Measurements from ENCODE around the gene ABCC3.

DNA sequence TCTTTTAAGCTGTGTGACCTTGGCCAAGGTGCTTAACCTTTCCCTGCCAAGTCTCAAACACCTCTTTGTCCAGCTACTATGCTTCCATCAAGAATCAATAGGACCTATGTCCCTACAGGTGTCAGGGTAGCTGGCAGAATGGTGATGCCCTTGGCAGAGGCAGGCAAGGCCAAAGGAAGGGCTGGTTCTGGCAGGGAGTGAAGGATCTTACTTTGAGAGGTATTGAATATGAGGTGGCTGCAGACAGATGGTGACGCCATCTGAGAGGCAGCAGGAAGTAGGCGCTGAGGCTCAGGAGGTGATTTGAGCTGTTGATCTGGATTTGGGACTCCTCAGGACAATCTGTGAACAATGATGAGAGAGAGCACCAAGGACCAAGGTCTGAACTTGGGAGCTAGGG lies 12.5 kb downstream of the ABCC3 start:
- TF ChIP-seq, protein P1, sequence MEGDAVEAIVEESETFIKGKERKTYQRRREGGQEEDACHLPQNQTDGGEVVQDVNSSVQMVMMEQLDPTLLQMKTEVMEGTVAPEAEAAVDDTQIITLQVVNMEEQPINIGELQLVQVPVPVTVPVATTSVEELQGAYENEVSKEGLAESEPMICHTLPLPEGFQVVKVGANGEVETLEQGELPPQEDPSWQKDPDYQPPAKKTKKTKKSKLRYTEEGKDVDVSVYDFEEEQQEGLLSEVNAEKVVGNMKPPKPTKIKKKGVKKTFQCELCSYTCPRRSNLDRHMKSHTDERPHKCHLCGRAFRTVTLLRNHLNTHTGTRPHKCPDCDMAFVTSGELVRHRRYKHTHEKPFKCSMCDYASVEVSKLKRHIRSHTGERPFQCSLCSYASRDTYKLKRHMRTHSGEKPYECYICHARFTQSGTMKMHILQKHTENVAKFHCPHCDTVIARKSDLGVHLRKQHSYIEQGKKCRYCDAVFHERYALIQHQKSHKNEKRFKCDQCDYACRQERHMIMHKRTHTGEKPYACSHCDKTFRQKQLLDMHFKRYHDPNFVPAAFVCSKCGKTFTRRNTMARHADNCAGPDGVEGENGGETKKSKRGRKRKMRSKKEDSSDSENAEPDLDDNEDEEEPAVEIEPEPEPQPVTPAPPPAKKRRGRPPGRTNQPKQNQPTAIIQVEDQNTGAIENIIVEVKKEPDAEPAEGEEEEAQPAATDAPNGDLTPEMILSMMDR (IDR thresholded peaks at IDR 0.05): no peak
- TF ChIP-seq POLR2A (IDR thresholded peaks at IDR 0.05): no peak
- TF ChIP-seq POLR2AphosphoS5 (IDR thresholded peaks at IDR 0.05): no peak

All from breast epithelium (tissue), 3 donors.